ENCODE measurements around the gene SKIC8. TPM values are rescaled to one million over a fixed set of nuclear protein-coding genes. Genes with fewer than 3 reads are reported as not detected.

Gene SKIC8
- total RNA-seq, 4 donors from 2014 or later: 38.7 to 59.6 (median 56.9) TPM

- Histone ChIP-seq H3K4me3 (no peak overlapping the region), H3K27ac (no peak overlapping the region), H3K27me3 (peaks cover 0 to 29% (median 0%) of the 10 kb centered on the region in 4 donors), H3K4me1 (peaks cover 0 to 7% (median 0%) of the 10 kb centered on the region in 3 donors), H3K9me3 (no peaks in the 10 kb centered on the region), H3K36me3 (no peaks in the 10 kb centered on the region)
- TF ChIP-seq POLR2A (IDR thresholded peaks at IDR 0.05) (no peak), CTCF (IDR thresholded peaks at IDR 0.05) (no peak)
- intact Hi-C loops (cut with DNase I): loop anchor here (5.0 kb wide), 1 partner anchor 104 kb away; no protein-coding TSS in a partner anchor
- no peak for DNase-seq
- WGBS, 2 donors: 74 to 80% methylated on average over 5 of the region's 5 CpGs
These were observed 13.5 kb upstream of the SKIC8 start for GRCh38 chr15:78312957-78313356.

- 52 to 80% methylated on average over 4 of the region's 4 CpGs for WGBS, 2 donors
- H3K4me3 ChIP-seq: no peak overlapping the region
- H3K36me3 ChIP-seq: no peaks in the 10 kb centered on the region
- TF ChIP-seq CTCF (IDR thresholded peaks at IDR 0.05): no peak
- no peak for TF ChIP-seq POLR2A (IDR thresholded peaks at IDR 0.05)
- H3K27ac ChIP-seq: no peak overlapping the region
- DNase-seq: no peak
- peaks cover 0 to 7% (median 0%) of the 10 kb centered on the region in 3 donors for H3K4me1 ChIP-seq
- intact Hi-C loops (cut with DNase I): loop anchor here (5.0 kb wide), 1 partner anchor 105 kb away; no protein-coding TSS in a partner anchor
- H3K9me3 ChIP-seq: no peaks in the 10 kb centered on the region
- H3K27me3 ChIP-seq: peaks cover 0 to 34% (median 0%) of the 10 kb centered on the region in 4 donors
These were observed 13.1 kb upstream of the SKIC8 start for GRCh38 chr15:78312536-78312935.

- 48 to 55% methylated on average over 3 of the region's 3 CpGs for WGBS, 2 donors
- Histone ChIP-seq H3K4me1 (peaks cover 0 to 7% (median 0%) of the 10 kb centered on the region in 3 donors), H3K4me3 (no peak overlapping the region), H3K27ac (no peak overlapping the region), H3K36me3 (no peaks in the 10 kb centered on the region), H3K27me3 (peaks cover 0 to 45% (median 0%) of the 10 kb centered on the region in 4 donors), H3K9me3 (no peaks in the 10 kb centered on the region)
- no peak for DNase-seq
- intact Hi-C loops (cut with DNase I): loop anchor here (5.0 kb wide), 1 partner anchor 106 kb away; no protein-coding TSS in a partner anchor
- TF ChIP-seq POLR2A (IDR thresholded peaks at IDR 0.05): no peak
- TF ChIP-seq CTCF (IDR thresholded peaks at IDR 0.05): no peak
These were observed 11.9 kb upstream of the SKIC8 start for GRCh38 chr15:78311292-78311691.

GRCh38 chr15:78308422-78309032 lies 9.1 kb upstream of the SKIC8 start:
- TF ChIP-seq POLR2A (IDR thresholded peaks at IDR 0.05): no peak
- TF ChIP-seq CTCF (IDR thresholded peaks at IDR 0.05): peak; percentile 26 to 79 (median 55)
- 16 to 60% methylated on average over 1 to 5 of the region's 9 CpGs for WGBS, 2 donors
- Histone ChIP-seq H3K9me3 (no peaks in the 10 kb centered on the region), H3K27me3 (peaks cover 0 to 61% (median 0%) of the 10 kb centered on the region in 4 donors), H3K27ac (no peak overlapping the region), H3K36me3 (no peaks in the 10 kb centered on the region), H3K4me1 (peaks cover 0 to 7% (median 0%) of the 10 kb centered on the region in 3 donors), H3K4me3 (no peak overlapping the region)
- no peak for DNase-seq
- intact Hi-C loops (cut with DNase I): no loop called here

GRCh38 chr15:78307976-78308375 lies 8.6 kb upstream of the SKIC8 start:
- no peak for DNase-seq
- no peak for TF ChIP-seq CTCF (IDR thresholded peaks at IDR 0.05)
- no peak for TF ChIP-seq POLR2A (IDR thresholded peaks at IDR 0.05)
- Histone ChIP-seq H3K27ac (no peak overlapping the region), H3K4me3 (no peak overlapping the region), H3K36me3 (no peaks in the 10 kb centered on the region), H3K4me1 (peaks cover 0 to 7% (median 0%) of the 10 kb centered on the region in 3 donors), H3K9me3 (no peaks in the 10 kb centered on the region), H3K27me3 (peaks cover 0 to 64% (median 0%) of the 10 kb centered on the region in 4 donors)
- intact Hi-C loops (cut with DNase I): no loop called here
- 42 to 43% methylated on average over 6 of the region's 6 CpGs for WGBS, 2 donors
